HCT116 (cell line): ENCODE measurements around the gene RCOR2. TPM values are rescaled to one million over a fixed set of nuclear protein-coding genes. Genes with fewer than 3 reads are reported as not detected.

ENCODE experiments used
- ATF3 ChIP-seq: IDR thresholded peaks from 2 replicates; pipeline ENCODE4 v1.6.1; 2012
- CBX3 ChIP-seq: IDR thresholded peaks from 2 replicates; pipeline ENCODE4 v1.6.1; 2012; ENCODE audit warnings: low read depth
- ELF1 ChIP-seq: IDR thresholded peaks from 2 replicates; pipeline ENCODE4 v1.6.1; 2012; ENCODE audit warnings: low read depth, borderline replicate concordance
- EZH2phosphoT487 ChIP-seq: fragments of 200-600 bp; IDR thresholded peaks from 2 replicates; pipeline ENCODE4 v1.6.1; 2018; ENCODE audit warnings: antibody characterized with exemption, borderline replicate concordance
- MAX ChIP-seq: IDR thresholded peaks from 2 replicates; pipeline ENCODE4 v1.6.1; 2012
- POLR2A ChIP-seq: IDR thresholded peaks from 2 replicates; pipeline ENCODE4 v1.7.0; 2011; ENCODE audit warnings: borderline replicate concordance; ENCODE audit not compliant: insufficient read depth, insufficient read length; ENCODE audit errors: extremely low read depth
- RAD21 ChIP-seq: IDR thresholded peaks from 2 replicates; pipeline ENCODE4 v1.6.1; 2012; ENCODE audit warnings: low read depth, mild to moderate bottlenecking
- SP1 ChIP-seq: IDR thresholded peaks from 2 replicates; pipeline ENCODE4 v1.6.1; 2012; ENCODE audit warnings: low read depth
- TCF7L2 ChIP-seq: IDR thresholded peaks from 2 replicates; pipeline ENCODE4 v1.7.0; 2011; ENCODE audit warnings: borderline replicate concordance, inconsistent platforms; ENCODE audit not compliant: insufficient read depth, insufficient read length; ENCODE audit errors: extremely low read depth
- ZBTB33 ChIP-seq: IDR thresholded peaks from 2 replicates; pipeline ENCODE4 v1.6.1; 2011; ENCODE audit warnings: mild to moderate bottlenecking, low read length, moderate library complexity; ENCODE audit not compliant: insufficient replicate concordance; ENCODE audit errors: extremely low read depth
- ZNF274 ChIP-seq: fragments of 200-500 bp; sonication (Bioruptor generic); IDR thresholded peaks from 2 replicates; pipeline ENCODE4 v1.6.1; 2014; ENCODE audit warnings: mild to moderate bottlenecking, low read depth, low read length, inconsistent platforms
- total RNA-seq: library from RNA; stranded (reverse); gene quantifications from one replicate; pipeline ENCODE4 v1.2.1, GENCODE V29; 2021; ENCODE audit not compliant: unreplicated experiment

RCOR2 gene
- total RNA-seq, 1 experiment from 2014 or later: 10.8 TPM

- TF ChIP-seq ZNF274 (no peak), CBX3 (peak; percentile 65; the same call in 1 of the 2 replicates), TCF7L2 (peak; percentile 28), RAD21 (no peak), SP1 (peak; percentile 89), ATF3 (no peak), POLR2A (peak; percentile 38), MAX (peak; percentile 72; the same call in 1 of the 2 replicates), EZH2phosphoT487 (no peak), ZBTB33 (no peak), ELF1 (no peak)
- TF ChIP-seq, all 23 proteins: peak for 10
Measured at GRCh38 chr11:63938479-63939396, 21.8 kb upstream of the RCOR2 start, which contains the start of gene NAA40 (continued).
